ENCODE measurements around the gene SEMA3E. TPM values are rescaled to one million over a fixed set of nuclear protein-coding genes. Genes with fewer than 3 reads are reported as not detected.

SEMA3E gene
- total RNA-seq, 1 experiment from 2014 or later, result not detected

DNA sequence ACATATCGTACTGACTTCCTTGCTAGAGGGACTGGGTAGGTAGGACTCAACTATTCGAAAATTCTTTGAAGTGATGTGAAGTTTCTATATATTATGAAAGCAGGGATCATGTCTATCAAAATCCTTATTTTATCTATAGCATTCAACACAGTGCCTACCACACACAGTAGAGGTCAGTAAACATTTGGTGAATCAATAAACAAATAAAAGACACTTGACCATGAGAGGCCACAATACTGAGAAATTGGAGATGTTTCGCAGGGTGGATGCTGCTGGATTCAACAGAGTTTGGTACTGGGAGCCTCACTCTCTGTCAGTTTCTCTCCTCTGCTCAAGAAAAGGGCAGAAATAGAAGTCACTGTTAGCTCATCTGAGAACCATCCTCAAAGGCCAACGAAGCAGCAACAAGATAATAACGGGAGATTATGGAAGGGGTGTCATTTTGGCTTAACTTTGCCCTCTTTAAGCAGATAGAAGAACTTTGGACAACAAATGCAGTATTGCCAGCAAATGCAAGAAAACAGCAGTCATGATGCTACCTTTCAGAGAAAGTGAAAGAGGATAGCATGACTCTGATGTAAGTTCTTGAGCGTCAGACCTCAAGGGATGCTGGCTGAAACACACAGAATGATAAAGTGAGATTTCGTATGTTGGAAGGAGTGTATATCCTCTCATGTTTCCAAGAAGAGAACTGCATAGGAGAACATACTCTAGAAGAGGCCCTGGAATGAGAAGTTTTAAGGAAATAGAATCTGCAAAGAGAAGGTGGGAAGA, 107.6 kb downstream of the SEMA3E start:
- H3K79me2 ChIP-seq (ENCODE audit: low read length), result no peaks in the 10 kb centered on the region
- no peak overlapping the region for H3K4me3 ChIP-seq (ENCODE audit: low read length)
- H3K9ac ChIP-seq (ENCODE audit: low read length), result no peak overlapping the region
- no peaks in the 10 kb centered on the region for H3K27me3 ChIP-seq (ENCODE audit: low read length)
- no peak overlapping the region for H2AFZ ChIP-seq (ENCODE audit: low read length)
- H3K36me3 ChIP-seq (ENCODE audit: insufficient read depth, low read length), result no peaks in the 10 kb centered on the region
- H4K20me1 ChIP-seq (ENCODE audit: insufficient read depth, low read depth, low read length), result no peaks in the 10 kb centered on the region
- no peaks in the 10 kb centered on the region for H3K4me1 ChIP-seq (ENCODE audit: low read length)
- no peak for DNase-seq
- H3K9me3 ChIP-seq (ENCODE audit: low read length), result peaks cover 39% of the 10 kb centered on the region
- no peaks in the 10 kb centered on the region for H3K9me2 ChIP-seq (replicated peaks; ENCODE audit: insufficient read depth, low read length)
- H3K4me2 ChIP-seq (ENCODE audit: low read depth, low read length, poor library complexity, severe bottlenecking), result no peak overlapping the region
- H3K27ac ChIP-seq (ENCODE audit: low read length), result no peak overlapping the region

- no peaks in the 10 kb centered on the region for H4K20me1 ChIP-seq (ENCODE audit: insufficient read depth, low read depth, low read length)
- peaks cover 38% of the 10 kb centered on the region for H3K9me3 ChIP-seq (ENCODE audit: low read length)
- no peak overlapping the region for H3K9ac ChIP-seq (ENCODE audit: low read length)
- no peaks in the 10 kb centered on the region for H3K9me2 ChIP-seq (replicated peaks; ENCODE audit: insufficient read depth, low read length)
- no peak overlapping the region for H3K27ac ChIP-seq (ENCODE audit: low read length)
- no peak for DNase-seq
- H3K4me2 ChIP-seq (ENCODE audit: low read depth, low read length, poor library complexity, severe bottlenecking), result no peak overlapping the region
- no peak overlapping the region for H3K4me3 ChIP-seq (ENCODE audit: low read length)
- H3K36me3 ChIP-seq (ENCODE audit: insufficient read depth, low read length), result no peaks in the 10 kb centered on the region
- no peaks in the 10 kb centered on the region for H3K4me1 ChIP-seq (ENCODE audit: low read length)
- no peak overlapping the region for H2AFZ ChIP-seq (ENCODE audit: low read length)
- no peaks in the 10 kb centered on the region for H3K27me3 ChIP-seq (ENCODE audit: low read length)
- no peaks in the 10 kb centered on the region for H3K79me2 ChIP-seq (ENCODE audit: low read length)
These were observed 114.5 kb downstream of the SEMA3E start for GRCh38 chr7:83534488-83534887.

GRCh38 chr7:83532219-83532618, 116.7 kb downstream of the SEMA3E start:
- Histone ChIP-seq H4K20me1 (ENCODE audit: insufficient read depth, low read depth, low read length) (no peaks in the 10 kb centered on the region), H3K27me3 (ENCODE audit: low read length) (no peaks in the 10 kb centered on the region), H3K36me3 (ENCODE audit: insufficient read depth, low read length) (no peaks in the 10 kb centered on the region), H3K9me2 (replicated peaks; ENCODE audit: insufficient read depth, low read length) (no peaks in the 10 kb centered on the region), H3K79me2 (ENCODE audit: low read length) (no peaks in the 10 kb centered on the region), H3K27ac (ENCODE audit: low read length) (no peak overlapping the region), H3K4me1 (ENCODE audit: low read length) (no peaks in the 10 kb centered on the region), H3K4me3 (ENCODE audit: low read length) (no peak overlapping the region), H3K4me2 (ENCODE audit: low read depth, low read length, poor library complexity, severe bottlenecking) (no peak overlapping the region), H3K9ac (ENCODE audit: low read length) (no peak overlapping the region), H3K9me3 (ENCODE audit: low read length) (peaks cover 27% of the 10 kb centered on the region), H2AFZ (ENCODE audit: low read length) (no peak overlapping the region)
- DNase-seq, result no peak

- Histone ChIP-seq H3K9me2 (replicated peaks; ENCODE audit: insufficient read depth, low read length) (no peaks in the 10 kb centered on the region), H3K4me1 (ENCODE audit: low read length) (no peaks in the 10 kb centered on the region), H3K9me3 (ENCODE audit: low read length) (peaks cover 27% of the 10 kb centered on the region), H3K79me2 (ENCODE audit: low read length) (no peaks in the 10 kb centered on the region), H4K20me1 (ENCODE audit: insufficient read depth, low read depth, low read length) (no peaks in the 10 kb centered on the region), H3K9ac (ENCODE audit: low read length) (no peak overlapping the region), H2AFZ (ENCODE audit: low read length) (no peak overlapping the region), H3K4me2 (ENCODE audit: low read depth, low read length, poor library complexity, severe bottlenecking) (no peak overlapping the region), H3K27ac (ENCODE audit: low read length) (no peak overlapping the region), H3K4me3 (ENCODE audit: low read length) (no peak overlapping the region), H3K27me3 (ENCODE audit: low read length) (no peaks in the 10 kb centered on the region), H3K36me3 (ENCODE audit: insufficient read depth, low read length) (no peaks in the 10 kb centered on the region)
- no peak for DNase-seq
These were observed 117.2 kb downstream of the SEMA3E start for GRCh38 chr7:83531766-83532165.

DNA sequence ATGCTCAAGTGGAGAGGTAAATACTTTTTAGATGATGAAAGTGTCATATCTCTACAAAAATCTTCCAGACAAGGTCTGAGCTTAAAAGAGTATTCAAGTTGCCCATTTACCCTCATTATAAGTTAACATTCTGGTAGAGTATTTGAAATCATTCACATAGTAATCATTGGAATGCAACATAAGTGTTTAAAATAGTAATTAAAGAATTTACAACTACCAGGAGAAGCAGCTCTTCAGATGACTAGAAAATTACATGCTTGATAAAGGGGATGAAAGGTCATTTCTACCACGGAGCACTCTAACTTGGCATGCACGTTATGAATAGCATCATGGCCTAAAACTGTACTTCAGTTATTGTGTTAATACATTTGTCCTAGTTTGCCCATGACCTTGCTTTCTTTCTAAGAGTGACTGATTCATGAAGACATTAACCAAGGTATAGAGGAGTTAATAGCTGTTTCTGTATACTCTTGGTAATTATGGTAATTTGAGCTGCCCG, 120.0 kb downstream of the SEMA3E start:
- Histone ChIP-seq H4K20me1 (ENCODE audit: insufficient read depth, low read depth, low read length) (no peaks in the 10 kb centered on the region), H3K9me2 (replicated peaks; ENCODE audit: insufficient read depth, low read length) (no peaks in the 10 kb centered on the region), H3K9me3 (ENCODE audit: low read length) (peaks cover 25% of the 10 kb centered on the region), H3K27me3 (ENCODE audit: low read length) (no peaks in the 10 kb centered on the region), H3K4me2 (ENCODE audit: low read depth, low read length, poor library complexity, severe bottlenecking) (no peak overlapping the region), H3K4me1 (ENCODE audit: low read length) (no peaks in the 10 kb centered on the region), H3K9ac (ENCODE audit: low read length) (no peak overlapping the region), H3K27ac (ENCODE audit: low read length) (no peak overlapping the region), H2AFZ (ENCODE audit: low read length) (no peak overlapping the region), H3K36me3 (ENCODE audit: insufficient read depth, low read length) (no peaks in the 10 kb centered on the region), H3K79me2 (ENCODE audit: low read length) (no peaks in the 10 kb centered on the region), H3K4me3 (ENCODE audit: low read length) (no peak overlapping the region)
- DNase-seq, result no peak

DNA sequence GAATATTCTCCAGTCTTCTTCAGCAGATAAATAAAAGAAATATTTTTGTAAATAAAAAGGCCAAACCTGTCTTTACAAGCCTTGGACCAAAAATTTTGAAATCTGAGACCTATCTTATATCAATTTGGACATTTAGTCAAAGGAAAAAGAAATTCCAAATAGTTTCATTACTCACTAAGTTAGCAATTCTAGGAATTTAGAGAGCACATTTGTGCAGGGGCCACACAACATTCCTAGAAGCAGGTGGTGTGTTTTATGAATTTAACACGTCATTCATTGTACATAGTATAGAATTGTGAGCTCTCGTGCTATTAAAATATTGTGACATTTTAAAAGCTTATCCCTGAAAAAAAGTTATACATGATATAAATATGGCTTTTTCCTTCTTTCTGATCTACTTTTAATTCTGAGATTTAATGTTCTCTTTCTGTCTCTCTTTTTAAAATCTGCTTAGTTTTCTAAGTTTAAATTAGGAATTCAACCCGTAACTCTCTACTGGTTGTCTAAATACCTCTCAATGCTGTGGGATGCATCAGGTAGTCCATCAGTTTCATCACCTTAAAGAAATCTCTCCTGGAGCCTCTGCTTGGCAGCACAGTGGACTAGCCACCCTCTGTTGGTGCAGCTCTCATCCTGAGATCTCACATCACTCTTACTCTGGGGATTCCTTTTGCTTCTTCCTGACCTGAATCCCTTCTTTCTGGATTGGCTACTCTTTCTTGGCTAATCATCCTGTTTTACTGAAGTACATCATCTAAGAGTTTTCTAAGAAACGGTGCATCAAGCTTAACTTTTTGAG, 124.5 kb downstream of the SEMA3E start:
- no peaks in the 10 kb centered on the region for H3K9me2 ChIP-seq (replicated peaks; ENCODE audit: insufficient read depth, low read length)
- H3K9ac ChIP-seq (ENCODE audit: low read length), result no peak overlapping the region
- no peaks in the 10 kb centered on the region for H3K4me1 ChIP-seq (ENCODE audit: low read length)
- no peak overlapping the region for H3K4me2 ChIP-seq (ENCODE audit: low read depth, low read length, poor library complexity, severe bottlenecking)
- no peaks in the 10 kb centered on the region for H3K36me3 ChIP-seq (ENCODE audit: insufficient read depth, low read length)
- DNase-seq, result no peak
- no peaks in the 10 kb centered on the region for H4K20me1 ChIP-seq (ENCODE audit: insufficient read depth, low read depth, low read length)
- no peaks in the 10 kb centered on the region for H3K79me2 ChIP-seq (ENCODE audit: low read length)
- peaks cover 31% of the 10 kb centered on the region for H3K9me3 ChIP-seq (ENCODE audit: low read length)
- H3K4me3 ChIP-seq (ENCODE audit: low read length), result no peak overlapping the region
- H3K27me3 ChIP-seq (ENCODE audit: low read length), result no peaks in the 10 kb centered on the region
- H2AFZ ChIP-seq (ENCODE audit: low read length), result no peak overlapping the region
- H3K27ac ChIP-seq (ENCODE audit: low read length), result no peak overlapping the region

- Histone ChIP-seq H3K4me1 (ENCODE audit: low read length) (no peaks in the 10 kb centered on the region), H3K36me3 (ENCODE audit: insufficient read depth, low read length) (no peaks in the 10 kb centered on the region), H4K20me1 (ENCODE audit: insufficient read depth, low read depth, low read length) (no peaks in the 10 kb centered on the region), H3K27me3 (ENCODE audit: low read length) (no peaks in the 10 kb centered on the region), H3K79me2 (ENCODE audit: low read length) (no peaks in the 10 kb centered on the region), H3K27ac (ENCODE audit: low read length) (no peak overlapping the region), H3K9ac (ENCODE audit: low read length) (no peak overlapping the region), H3K9me3 (ENCODE audit: low read length) (peaks cover 43% of the 10 kb centered on the region), H3K9me2 (replicated peaks; ENCODE audit: insufficient read depth, low read length) (no peaks in the 10 kb centered on the region), H2AFZ (ENCODE audit: low read length) (no peak overlapping the region), H3K4me3 (ENCODE audit: low read length) (no peak overlapping the region), H3K4me2 (ENCODE audit: low read depth, low read length, poor library complexity, severe bottlenecking) (no peak overlapping the region)
- no peak for DNase-seq
These were observed 128.2 kb downstream of the SEMA3E start for GRCh38 chr7:83520726-83521125.

GRCh38 chr7:83519240-83519639, 129.7 kb downstream of the SEMA3E start:
- H3K9ac ChIP-seq (ENCODE audit: low read length), result no peak overlapping the region
- H3K36me3 ChIP-seq (ENCODE audit: insufficient read depth, low read length), result no peaks in the 10 kb centered on the region
- H2AFZ ChIP-seq (ENCODE audit: low read length), result no peak overlapping the region
- no peak overlapping the region for H3K4me3 ChIP-seq (ENCODE audit: low read length)
- no peaks in the 10 kb centered on the region for H3K9me2 ChIP-seq (replicated peaks; ENCODE audit: insufficient read depth, low read length)
- H3K27me3 ChIP-seq (ENCODE audit: low read length), result no peaks in the 10 kb centered on the region
- DNase-seq, result no peak
- H3K9me3 ChIP-seq (ENCODE audit: low read length), result peaks cover 38% of the 10 kb centered on the region
- H3K4me1 ChIP-seq (ENCODE audit: low read length), result no peaks in the 10 kb centered on the region
- H3K79me2 ChIP-seq (ENCODE audit: low read length), result no peaks in the 10 kb centered on the region
- H4K20me1 ChIP-seq (ENCODE audit: insufficient read depth, low read depth, low read length), result no peaks in the 10 kb centered on the region
- H3K4me2 ChIP-seq (ENCODE audit: low read depth, low read length, poor library complexity, severe bottlenecking), result no peak overlapping the region
- no peak overlapping the region for H3K27ac ChIP-seq (ENCODE audit: low read length)

Data from Karpas-422 (cell line).